ENCODE measurements around the gene AMMECR1L. TPM values are rescaled to one million over a fixed set of nuclear protein-coding genes. Genes with fewer than 3 reads are reported as not detected.
A peak's percentile ranks its signal among the peaks of the same experiment; 100 is the strongest.
"Not testable (repeated sequence)": the region's sequence is repeated elsewhere in the genome, so short reads cannot be mapped to it uniquely, and the experiment has no call there.

The AMMECR1L gene
- polyA plus RNA-seq, 2 of the 4 experiments (the other 2 are of a cell fraction) = 15.6 to 23.0 TPM

- POLR2A ChIA-PET = no interaction called here
- H3K27ac ChIP-seq = peak overlapping the region in 1 of 2 experiments; percentile 59; a peak in 3 of 6 replicates
Measured at GRCh38 chr2:127887776-127888130, 2.0 kb upstream of the AMMECR1L start.

GRCh38 chr2:127887082-127887775 is 1.5 kb upstream of the AMMECR1L start:
- H3K27ac ChIP-seq = peak overlapping the region; percentile 59 to 81
- 54% methylated on average over 8 of the region's 8 CpGs for WGBS (ENCODE audit: missing lambda C conversion rate)
- no peak for DNase-seq (ENCODE audit: low read depth in 1 of 2, low spot score in 1 of 2)
- ATAC-seq = no peak
- CTCF ChIA-PET = interaction anchor here (0.6 kb wide), 1 partner anchor 230 kb away, joined by 3 read pairs; no protein-coding TSS in a partner anchor
- peak overlapping the region; percentile 99 for H3K4me2 ChIP-seq
- no peak for TF ChIP-seq KDM5A (IDR thresholded peaks at IDR 0.05)
- no peak for TF ChIP-seq MYC (IDR thresholded peaks at IDR 0.05; ENCODE audit: borderline replicate concordance, low read length)
- no peak for TF ChIP-seq RFX5 (IDR thresholded peaks at IDR 0.05)
- no peak for TF ChIP-seq FOXS1 (CRISPR knock-in tag; IDR thresholded peaks at IDR 0.05)
- no peak for TF ChIP-seq SREBF2 (IDR thresholded peaks at IDR 0.05)
- no peaks in the 10 kb centered on the region for H3K9me3 ChIP-seq
- FAIRE-seq = no peak
- peak overlapping the region; percentile 72 for H3K4me3 ChIP-seq
- POLR2A ChIA-PET = no interaction called here
- peaks cover 24% of the 10 kb centered on the region for H3K4me1 ChIP-seq

More at GRCh38 chr2:127887776-127888130, 2.0 kb upstream of the AMMECR1L start:
- H3K4me3 ChIP-seq = 0 out of 3 replicates have a peak overlapping the region, but pooled peaks have one; percentile 72
- TF ChIP-seq SREBF2 (IDR thresholded peaks at IDR 0.05) = no peak
- no peaks in the 10 kb centered on the region for H3K9me3 ChIP-seq
- WGBS (ENCODE audit: missing lambda C conversion rate) = 83% methylated on average over 1 of the region's 1 CpG
- no peak for DNase-seq (ENCODE audit: low read depth in 1 of 2, low spot score in 1 of 2)
- FAIRE-seq = no peak
- CTCF ChIA-PET = no interaction called here
- H3K4me2 ChIP-seq = peak overlapping the region; percentile 99
- H3K4me1 ChIP-seq = peaks cover 24% of the 10 kb centered on the region
- ATAC-seq = no peak

GRCh38 chr2:127886593-127886935 is 808 bp upstream of the AMMECR1L start:
- ATAC-seq = peak; percentile 44 to 63; a peak in 5 of 6 replicates
- FAIRE-seq; H3K9me3 ChIP-seq; DNase-seq (ENCODE audit: low read depth in 1 of 2, low spot score in 1 of 2); POLR2A ChIA-PET: not testable (repeated sequence)
- CTCF ChIA-PET = interaction anchor here (0.6 kb wide), 1 partner anchor 231 kb away, joined by 3 read pairs; no protein-coding TSS in a partner anchor
- Histone ChIP-seq H3K4me3 (peak overlapping the region; percentile 72), H3K4me2 (peak overlapping the region; percentile 99; the same call in 2 of the 3 replicates), H3K4me1 (peaks cover 24% of the 10 kb centered on the region), H3K27ac (peak overlapping the region; percentile 81 to 95)
- WGBS (ENCODE audit: missing lambda C conversion rate) = under 1% methylated on average over 14 of the region's 32 CpGs

GRCh38 chr2:127884861-127885740 is 655 bp downstream of the AMMECR1L start:
- TF ChIP-seq JUN (IDR thresholded peaks at IDR 0.05) = 0 out of 5 replicates have a peak, but pooled peaks of 1 of the 2 experiments have one; percentile 4
- TF ChIP-seq RAD21 (conservative IDR thresholded peaks at IDR 0.05 in 1 of 2, IDR thresholded peaks at IDR 0.05 in 1 of 2) = peak in 1 of 2 experiments; percentile 40; a peak in 1 of 5 replicates
- TF ChIP-seq CTCF (IDR thresholded peaks at IDR 0.05) = peak; percentile 13; the same call in 1 of the 3 replicates
- TF ChIP-seq SMC3 (IDR thresholded peaks at IDR 0.05) = 0 out of 3 replicates have a peak, but pooled peaks have one; percentile 6
- H3K9me3 ChIP-seq, POLR2A ChIA-PET, FAIRE-seq: not testable (repeated sequence)
- Histone ChIP-seq H3K27ac (peak overlapping the region; percentile 81 to 95), H3K4me2 (peak overlapping the region; percentile 97), H3K4me1 (peaks cover 24% of the 10 kb centered on the region), H3K4me3 (peak overlapping the region; percentile 72)
- CTCF ChIA-PET = interaction anchor here (0.8 kb wide), 1 partner anchor 35 kb away, joined by 3 read pairs; no protein-coding TSS in a partner anchor
- WGBS (ENCODE audit: missing lambda C conversion rate) = under 1% methylated on average over 17 of the region's 61 CpGs
- ATAC-seq = peak; percentile 30 to 58
- peak in 1 of 2 experiments; percentile 17 for DNase-seq (ENCODE audit: low read depth in 1 of 2, low spot score in 1 of 2)

- Histone ChIP-seq H3K4me3 (peak overlapping the region; percentile 72), H3K4me2 (peak overlapping the region; percentile 97), H3K27ac (peak overlapping the region; percentile 81 to 95), H3K4me1 (peaks cover 24% of the 10 kb centered on the region), H3K9me3 (no peaks in the 10 kb centered on the region)
- WGBS (ENCODE audit: missing lambda C conversion rate) = 39% methylated on average over 10 of the region's 10 CpGs
- FAIRE-seq (no peak), DNase-seq (ENCODE audit: low read depth in 1 of 2, low spot score in 1 of 2) (no peak), ATAC-seq (no peak)
- TF ChIP-seq ZC3H11A (IDR thresholded peaks at IDR 0.05) (no peak), GATA3 (IDR thresholded peaks at IDR 0.05; ENCODE audit: borderline replicate concordance) (no peak), NR3C1 (IDR thresholded peaks at IDR 0.05) (no peak), JUNB (IDR thresholded peaks at IDR 0.05) (no peak), BCL3 (IDR thresholded peaks at IDR 0.05) (no peak), EP300 (IDR thresholded peaks at IDR 0.05) (no peak), TFCP2L1 (CRISPR knock-in tag; IDR thresholded peaks at IDR 0.05) (no peak), RFX5 (IDR thresholded peaks at IDR 0.05) (no peak)
- POLR2A ChIA-PET = no interaction called here
- CTCF ChIA-PET = interaction anchor here (0.6 to 0.8 kb wide), 2 partner anchors 35 to 41 kb away, joined by 3 read pairs; no protein-coding TSS in a partner anchor
Measured at GRCh38 chr2:127884436-127884835, 1.3 kb downstream of the AMMECR1L start.
